Neural progenitor cell (in vitro differentiated cells): ENCODE measurements around the gene FSTL5.

Experiments
- EZH2 ChIP-seq: fragments of 200-600 bp; sonication (generic); IDR thresholded peaks from 2 replicates; pipeline ENCODE4 v1.6.1; 2017; ENCODE audit warnings: antibody characterized with exemption, mild to moderate bottlenecking, moderate library complexity
- EZH2phosphoT487 ChIP-seq: fragments of 200-600 bp; sonication (generic); IDR thresholded peaks from 2 replicates; pipeline ENCODE4 v1.6.1; 2017; ENCODE audit warnings: antibody characterized with exemption
- TF ChIP-seq, protein P1 (sequence below): fragments of 200-600 bp; sonication (generic); IDR thresholded peaks from 2 replicates; pipeline ENCODE4 v1.5.1; 2017; ENCODE audit warnings: antibody characterized with exemption, mild to moderate bottlenecking

DNA sequence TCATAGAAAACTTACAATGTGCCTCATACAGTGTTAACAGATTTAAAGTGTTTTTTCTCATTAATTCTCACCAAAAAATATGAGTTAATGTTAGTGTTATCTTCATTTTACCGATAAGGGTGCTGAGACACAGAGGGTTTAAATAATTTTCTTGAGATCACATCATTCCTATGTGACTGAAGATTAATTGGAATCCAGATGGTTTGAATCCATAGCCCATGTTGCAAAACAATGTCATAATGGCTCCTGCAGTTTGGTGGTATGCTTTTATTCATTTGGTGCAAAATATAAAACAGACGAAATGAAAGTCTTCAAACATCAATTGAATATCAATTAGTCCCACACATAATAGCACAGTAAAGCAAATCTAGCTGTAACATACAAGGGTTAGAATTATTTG, 512.2 kb downstream of the FSTL5 start:
- TF ChIP-seq, protein P1, sequence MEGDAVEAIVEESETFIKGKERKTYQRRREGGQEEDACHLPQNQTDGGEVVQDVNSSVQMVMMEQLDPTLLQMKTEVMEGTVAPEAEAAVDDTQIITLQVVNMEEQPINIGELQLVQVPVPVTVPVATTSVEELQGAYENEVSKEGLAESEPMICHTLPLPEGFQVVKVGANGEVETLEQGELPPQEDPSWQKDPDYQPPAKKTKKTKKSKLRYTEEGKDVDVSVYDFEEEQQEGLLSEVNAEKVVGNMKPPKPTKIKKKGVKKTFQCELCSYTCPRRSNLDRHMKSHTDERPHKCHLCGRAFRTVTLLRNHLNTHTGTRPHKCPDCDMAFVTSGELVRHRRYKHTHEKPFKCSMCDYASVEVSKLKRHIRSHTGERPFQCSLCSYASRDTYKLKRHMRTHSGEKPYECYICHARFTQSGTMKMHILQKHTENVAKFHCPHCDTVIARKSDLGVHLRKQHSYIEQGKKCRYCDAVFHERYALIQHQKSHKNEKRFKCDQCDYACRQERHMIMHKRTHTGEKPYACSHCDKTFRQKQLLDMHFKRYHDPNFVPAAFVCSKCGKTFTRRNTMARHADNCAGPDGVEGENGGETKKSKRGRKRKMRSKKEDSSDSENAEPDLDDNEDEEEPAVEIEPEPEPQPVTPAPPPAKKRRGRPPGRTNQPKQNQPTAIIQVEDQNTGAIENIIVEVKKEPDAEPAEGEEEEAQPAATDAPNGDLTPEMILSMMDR = no peak
- no peak for TF ChIP-seq EZH2
- TF ChIP-seq EZH2phosphoT487 = no peak
